B cell (primary cell): ENCODE measurements around the gene FAM47B. TPM values are rescaled to one million over a fixed set of nuclear protein-coding genes. Genes with fewer than 3 reads are reported as not detected.

Source experiments
- ATAC-seq: fragments of 200-7000 bp; cut with Tn5 transposase; one replicate; pipeline ENCODE4 v1.10.0; 2021; ENCODE audit warnings: low read depth, mild to moderate bottlenecking, moderate number of reproducible peaks, moderate library complexity
- CTCF ChIA-PET: fragments of 350-600 bp; sonication (Branson Sonifier 250); formaldehyde crosslinking; loops from one replicate; lab custom pipeline; 2021; ENCODE audit warnings: antibody characterized with exemption, inconsistent platforms; lab: Charles Lee
- POLR2A ChIA-PET: fragments of 350-600 bp; sonication (Branson Sonifier 250); formaldehyde crosslinking; loops from one replicate; lab custom pipeline; 2021; ENCODE audit warnings: antibody characterized with exemption; lab: Charles Lee
- DNase-seq: peaks from one replicate; pipeline ENCODE4 v3.0.0; 2013
- H2AFZ ChIP-seq: 2 replicates; pipeline ENCODE4 v1.6.1; 2012; ENCODE audit warnings: mild to moderate bottlenecking, low read depth, low read length; ENCODE audit not compliant: insufficient read depth, poor library complexity, severe bottlenecking
- H3K27ac ChIP-seq, 2 donors: 1 replicate in 1 of 2; 2 replicates in 1 of 2; pipeline ENCODE4 v1.5.1; 2012 to 2013; ENCODE audit warnings: low read length in 2 of 2, mild to moderate bottlenecking in 2 of 2, moderate library complexity in 1 of 2
- H3K27me3 ChIP-seq, 4 experiments: fragments of 200-600 bp in 1 of 4; sonication (generic) in 1 of 4; replicated peaks in 1 of 4; 1 replicate in 2 of 4; 2 replicates in 2 of 4; pipeline versions ENCODE4 v1.6.1 to v1.7.0; 2013 to 2016; ENCODE audit warnings: low read length in 3 of 4, mild to moderate bottlenecking in 2 of 4, mixed read lengths in 1 of 4, moderate library complexity in 1 of 4; ENCODE audit not compliant: insufficient read depth in 4 of 4, control insufficient read depth in 3 of 4; ENCODE audit errors: control extremely low read depth in 1 of 4
- H3K36me3 ChIP-seq, 2 experiments: replicated peaks in 1 of 2; 1 replicate in 1 of 2; 2 replicates in 1 of 2; pipeline versions ENCODE4 v1.6.1 to v1.7.1; 2013; ENCODE audit warnings: low read length in 1 of 2; ENCODE audit not compliant: insufficient read depth in 2 of 2, control insufficient read depth in 1 of 2; ENCODE audit errors: control extremely low read depth in 1 of 2, extremely low read depth in 1 of 2
- H3K4me1 ChIP-seq, 2 donors: fragments of 200-600 bp in 1 of 2; sonication (generic) in 1 of 2; 1 replicate in 1 of 2; 2 replicates in 1 of 2; pipeline versions ENCODE4 v1.5.1 to v1.6.1; 2013 to 2017; ENCODE audit warnings: low read length in 2 of 2; ENCODE audit not compliant: control insufficient read depth in 2 of 2, insufficient read depth in 2 of 2
- H3K4me2 ChIP-seq: replicated peaks from 2 replicates; pipeline ENCODE3; 2012; ENCODE audit warnings: mild to moderate bottlenecking, low read depth, low read length; ENCODE audit not compliant: poor library complexity, severe bottlenecking
- H3K4me3 ChIP-seq, 5 experiments: fragments of 200-600 bp in 1 of 5; sonication (generic) in 1 of 5; 1 replicate in 3 of 5; 2 replicates in 2 of 5; pipeline versions ENCODE4 v1.5.1 to v1.7.0; 2011 to 2016; ENCODE audit warnings: low read length in 4 of 5, mild to moderate bottlenecking in 4 of 5, low read depth in 2 of 5, control low read depth in 1 of 5, moderate library complexity in 1 of 5; ENCODE audit not compliant: insufficient read depth in 1 of 5; ENCODE audit errors: control extremely low read depth in 1 of 5, extremely low read depth in 1 of 5
- H3K79me2 ChIP-seq: fragments of 200-600 bp; sonication (generic); one replicate; pipeline ENCODE4 v1.6.0; 2016; ENCODE audit warnings: low read length; ENCODE audit not compliant: control insufficient read depth, insufficient read depth
- H3K9ac ChIP-seq: fragments of 200-600 bp; sonication (generic); 2 replicates; pipeline ENCODE4 v1.6.1; 2017; ENCODE audit warnings: mild to moderate bottlenecking, low read length, moderate library complexity
- H3K9me3 ChIP-seq, 3 donors: one replicate each; pipeline versions ENCODE4 v1.6.1 to v1.7.1; 2013; ENCODE audit warnings: low read length in 2 of 3; ENCODE audit not compliant: control insufficient read depth in 2 of 3, insufficient read depth in 1 of 3; ENCODE audit errors: control extremely low read depth in 1 of 3
- H4K20me1 ChIP-seq: 2 replicates; pipeline ENCODE4 v1.6.0; 2012; ENCODE audit warnings: mild to moderate bottlenecking, low read length; ENCODE audit not compliant: insufficient read depth, control insufficient read depth, poor library complexity, severe bottlenecking
- H3K27ac Mint-ChIP-seq: one replicate; pipeline ENCODE4 v1.8.0; 2021; ENCODE audit warnings: mixed read lengths
- H3K27me3 Mint-ChIP-seq: one replicate; pipeline ENCODE4 v1.8.0; 2021; ENCODE audit warnings: mixed read lengths
- H3K4me1 Mint-ChIP-seq: one replicate; pipeline ENCODE4 v1.8.0; 2021; ENCODE audit warnings: mixed read lengths
- H3K4me3 Mint-ChIP-seq: one replicate; pipeline ENCODE4 v1.8.0; 2021; ENCODE audit warnings: mixed read lengths
- H3K9me3 Mint-ChIP-seq: one replicate; pipeline ENCODE4 v1.8.0; 2022; ENCODE audit warnings: mixed read lengths; ENCODE audit not compliant: insufficient read depth
- CTCF ChIP-seq: fragments of 200-600 bp; IDR thresholded peaks from one replicate; pipeline ENCODE4 v1.8.0; 2022; ENCODE audit warnings: antibody characterized with exemption, mild to moderate bottlenecking
- EZH2 ChIP-seq: IDR thresholded peaks from 2 replicates; pipeline ENCODE4 v1.6.1; 2012; ENCODE audit warnings: borderline replicate concordance, low read depth, mild to moderate bottlenecking, moderate library complexity, low read length; ENCODE audit not compliant: insufficient read depth, poor library complexity, severe bottlenecking
- WGBS: methylation state at CpG from one replicate; pipeline ENCODE4 v1.1.5; 2013; ENCODE audit warnings: missing lambda C conversion rate; ENCODE audit not compliant: insufficient coverage; 5-methylcytosine and 5-hydroxymethylcytosine counted together
- intact Hi-C: fragments of 100-400 bp; cut with micrococcal nuclease; formaldehyde crosslinking; loops from one replicate; pipeline ENCODE4 v1.10.0; 2022
- polyA plus RNA-seq: library from polyadenylated mRNA; depleted of rRNA; stranded (reverse); fragments of >200 nt; gene quantifications from 2 replicates; pipeline ENCODE4 v1.2.3, GENCODE V29; 2012
- total RNA-seq, 2 donors: library from RNA; stranded (reverse); fragments of 120-200 nt in 1 of 2; gene quantifications; 1 replicate in 1 of 2; 2 replicates in 1 of 2; pipeline versions ENCODE4 v1.2.3 to v1.2.4, GENCODE V29; 2013 to 2022

The FAM47B gene
- total and polyA plus RNA-seq, 2 donors (not counting 1 experiment from before 2014, with no cell fraction given) = not detected

- POLR2A ChIA-PET = no interaction called here
- Mint-ChIP-seq H3K9me3 (no peaks in the 10 kb centered on the region), H3K4me1 (no peaks in the 10 kb centered on the region), H3K27me3 (no peaks in the 10 kb centered on the region), H3K27ac (no peak overlapping the region), H3K4me3 (no peak overlapping the region)
- H3K4me2 ChIP-seq = no peak overlapping the region
- H4K20me1 ChIP-seq = no peaks in the 10 kb centered on the region
- no peaks in the 10 kb centered on the region for H3K36me3 ChIP-seq
- no peaks in the 10 kb centered on the region for H3K27me3 ChIP-seq
- H3K27ac ChIP-seq = no peak overlapping the region
- DNase-seq = no peak
- no peak for TF ChIP-seq EZH2
- TF ChIP-seq CTCF = no peak
- no peak overlapping the region for H3K9ac ChIP-seq
- no peaks in the 10 kb centered on the region for H3K9me3 ChIP-seq
- H3K4me1 ChIP-seq = no peaks in the 10 kb centered on the region
- no peak for ATAC-seq
- no peak overlapping the region for H2AFZ ChIP-seq
- CTCF ChIA-PET = no interaction called here
- no peaks in the 10 kb centered on the region for H3K79me2 ChIP-seq
- H3K4me3 ChIP-seq = no peak overlapping the region
- intact Hi-C loops = no loop called here
- no CpG with 5 or more reads among the region's 1 CpG for WGBS
These were observed 45.0 kb downstream of the FAM47B start for GRCh38 chrX:34987646-34988045.
